ENCODE results near the gene BAHD1. TPM values are rescaled to one million over a fixed set of nuclear protein-coding genes. Genes with fewer than 3 reads are reported as not detected.

Gene BAHD1
- total and polyA plus RNA-seq, 7 donors: 9.9 to 15.6 (median 13.3) TPM

DNA sequence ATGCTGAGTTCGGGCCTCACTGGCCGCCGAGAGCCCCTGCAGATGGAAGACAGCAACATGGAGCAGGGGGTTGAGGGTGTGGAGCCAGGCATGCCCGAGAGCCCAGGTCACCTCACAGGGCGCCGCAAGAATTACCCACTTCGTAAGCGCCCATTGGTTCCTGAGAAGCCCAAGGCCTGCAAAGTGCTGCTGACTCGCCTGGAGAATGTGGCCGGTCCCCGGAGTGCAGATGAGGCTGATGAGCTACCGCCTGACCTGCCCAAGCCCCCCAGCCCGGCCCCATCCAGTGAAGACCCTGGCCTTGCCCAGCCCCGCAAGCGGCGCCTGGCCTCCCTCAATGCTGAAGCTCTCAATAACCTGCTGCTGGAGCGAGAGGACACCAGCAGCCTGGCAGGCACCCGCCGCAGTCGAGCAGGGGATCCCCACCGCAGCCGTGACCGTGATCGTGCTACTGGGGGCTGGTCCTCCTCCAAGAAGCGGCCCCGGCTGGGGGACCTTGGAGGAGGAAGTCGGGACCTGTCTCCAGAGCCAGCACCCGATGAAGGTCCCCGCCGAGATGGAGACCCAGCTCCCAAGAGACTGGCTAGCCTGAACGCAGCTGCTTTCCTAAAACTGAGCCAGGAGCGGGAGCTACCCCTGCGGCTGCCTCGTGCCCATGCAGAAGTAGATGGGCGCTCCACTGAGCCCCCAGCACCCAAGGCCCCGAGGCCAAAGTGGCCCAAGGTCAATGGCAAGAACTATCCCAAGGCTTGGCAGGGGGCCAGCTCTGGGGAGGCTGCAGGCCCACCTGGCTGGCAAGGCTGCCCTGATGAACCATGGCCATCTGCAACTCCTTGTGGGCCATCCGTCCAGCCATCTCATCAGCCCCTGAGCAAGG, 18.0 kb downstream of the BAHD1 start:
- Histone ChIP-seq H3K27ac (no peak overlapping the region), H3K4me1 (peaks cover 23% of the 10 kb centered on the region), H3K36me3 (ENCODE audit: insufficient read depth in 1 of 2, low read depth in 1 of 2) (peaks cover 0 to 47% of the 10 kb centered on the region in 2 donors), H3K9me3 (no peaks in the 10 kb centered on the region), H3K4me3 (no peak overlapping the region), H3K27me3 (ENCODE audit: insufficient read depth in 3 of 3, low read length in 2 of 3) (no peaks in the 10 kb centered on the region)
- 93 to 95% (median 94%) methylated on average over 34 to 37 of the region's 37 CpGs for WGBS, 3 donors
- intact Hi-C loops (cut with DNase I): no loop called here
- DNase-seq (peak in 1 of 2 donors; percentile 54), ATAC-seq (no peak)
- TF ChIP-seq, protein P1, sequence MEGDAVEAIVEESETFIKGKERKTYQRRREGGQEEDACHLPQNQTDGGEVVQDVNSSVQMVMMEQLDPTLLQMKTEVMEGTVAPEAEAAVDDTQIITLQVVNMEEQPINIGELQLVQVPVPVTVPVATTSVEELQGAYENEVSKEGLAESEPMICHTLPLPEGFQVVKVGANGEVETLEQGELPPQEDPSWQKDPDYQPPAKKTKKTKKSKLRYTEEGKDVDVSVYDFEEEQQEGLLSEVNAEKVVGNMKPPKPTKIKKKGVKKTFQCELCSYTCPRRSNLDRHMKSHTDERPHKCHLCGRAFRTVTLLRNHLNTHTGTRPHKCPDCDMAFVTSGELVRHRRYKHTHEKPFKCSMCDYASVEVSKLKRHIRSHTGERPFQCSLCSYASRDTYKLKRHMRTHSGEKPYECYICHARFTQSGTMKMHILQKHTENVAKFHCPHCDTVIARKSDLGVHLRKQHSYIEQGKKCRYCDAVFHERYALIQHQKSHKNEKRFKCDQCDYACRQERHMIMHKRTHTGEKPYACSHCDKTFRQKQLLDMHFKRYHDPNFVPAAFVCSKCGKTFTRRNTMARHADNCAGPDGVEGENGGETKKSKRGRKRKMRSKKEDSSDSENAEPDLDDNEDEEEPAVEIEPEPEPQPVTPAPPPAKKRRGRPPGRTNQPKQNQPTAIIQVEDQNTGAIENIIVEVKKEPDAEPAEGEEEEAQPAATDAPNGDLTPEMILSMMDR (IDR thresholded peaks at IDR 0.05): no peak

DNA sequence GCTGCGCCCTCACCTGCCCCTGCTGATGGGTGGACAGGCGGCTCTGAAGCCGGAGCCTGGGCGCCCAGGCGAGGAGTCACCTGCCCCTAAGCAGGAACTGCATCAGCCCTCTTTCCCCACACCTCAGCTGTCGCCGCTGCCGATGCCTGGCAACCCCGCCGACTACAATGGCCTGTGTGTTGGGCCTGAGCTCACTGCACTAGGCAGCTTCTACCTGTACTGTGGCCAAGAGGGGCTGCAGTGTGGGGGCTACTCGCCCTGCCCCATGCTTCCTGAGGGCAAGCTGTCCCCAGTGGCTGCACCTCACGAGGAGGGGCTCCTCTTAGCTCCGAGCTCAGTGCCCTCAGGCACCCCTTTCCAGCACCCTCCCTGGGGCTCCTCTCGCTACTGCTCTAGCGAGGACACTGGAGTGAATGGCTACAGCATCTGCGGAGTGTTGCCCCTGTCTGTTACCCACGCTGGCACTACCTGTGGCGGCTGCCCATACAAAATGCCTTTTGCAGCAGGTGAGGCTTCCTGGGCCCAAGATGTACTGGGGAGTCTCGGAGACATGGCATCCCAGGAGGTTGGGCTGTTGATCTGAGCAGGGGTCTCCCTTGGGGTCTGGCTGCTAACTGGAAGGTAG, 18.8 kb downstream of the BAHD1 start:
- H3K36me3 ChIP-seq (ENCODE audit: insufficient read depth in 1 of 2, low read depth in 1 of 2): peaks cover 0 to 55% of the 10 kb centered on the region in 2 donors
- intact Hi-C loops (cut with DNase I): no loop called here
- H3K4me1 ChIP-seq: peaks cover 21% of the 10 kb centered on the region
- ATAC-seq: no peak
- H3K9me3 ChIP-seq: no peaks in the 10 kb centered on the region
- H3K27me3 ChIP-seq (ENCODE audit: insufficient read depth in 3 of 3, low read length in 2 of 3): no peaks in the 10 kb centered on the region
- peak in 1 of 2 donors; percentile 44 for DNase-seq
- no peak overlapping the region for H3K4me3 ChIP-seq
- no peak overlapping the region for H3K27ac ChIP-seq
- TF ChIP-seq, protein P1 (IDR thresholded peaks at IDR 0.05): no peak
- 96 to 98% (median 97%) methylated on average over 19 of the region's 19 CpGs for WGBS, 3 donors

DNA sequence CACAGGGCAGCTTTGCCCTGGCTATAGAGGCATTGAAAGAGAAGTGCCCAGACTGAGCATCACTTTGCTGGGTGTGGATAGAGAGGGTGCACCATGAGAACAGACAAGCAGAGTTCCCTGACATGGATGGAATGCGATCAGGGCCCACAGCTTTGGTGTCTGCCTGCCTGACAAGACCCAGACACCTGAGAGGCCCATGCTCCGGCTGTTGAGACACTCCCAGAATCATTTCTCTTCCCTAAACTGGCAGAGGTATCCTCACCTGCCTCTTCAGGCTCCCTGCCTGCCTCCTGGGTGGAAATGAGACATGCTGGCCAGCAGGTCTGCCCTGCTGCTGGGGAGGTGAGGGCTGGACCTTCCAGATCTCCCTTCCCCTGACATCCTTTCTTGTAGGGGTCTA, 19.7 kb downstream of the BAHD1 start:
- TF ChIP-seq, protein P1 (IDR thresholded peaks at IDR 0.05): no peak
- DNase-seq: peak in 1 of 2 donors; percentile 18
- 86 to 96% (median 88%) methylated on average over 2 of the region's 2 CpGs for WGBS, 3 donors
- ATAC-seq: no peak
- H3K27ac ChIP-seq: no peak overlapping the region
- intact Hi-C loops (cut with DNase I): no loop called here
- no peaks in the 10 kb centered on the region for H3K9me3 ChIP-seq
- H3K4me1 ChIP-seq: peaks cover 12% of the 10 kb centered on the region
- peaks cover 0 to 64% of the 10 kb centered on the region in 2 donors for H3K36me3 ChIP-seq (ENCODE audit: insufficient read depth in 1 of 2, low read depth in 1 of 2)
- H3K27me3 ChIP-seq (ENCODE audit: insufficient read depth in 3 of 3, low read length in 2 of 3): no peaks in the 10 kb centered on the region
- no peak overlapping the region for H3K4me3 ChIP-seq

DNA sequence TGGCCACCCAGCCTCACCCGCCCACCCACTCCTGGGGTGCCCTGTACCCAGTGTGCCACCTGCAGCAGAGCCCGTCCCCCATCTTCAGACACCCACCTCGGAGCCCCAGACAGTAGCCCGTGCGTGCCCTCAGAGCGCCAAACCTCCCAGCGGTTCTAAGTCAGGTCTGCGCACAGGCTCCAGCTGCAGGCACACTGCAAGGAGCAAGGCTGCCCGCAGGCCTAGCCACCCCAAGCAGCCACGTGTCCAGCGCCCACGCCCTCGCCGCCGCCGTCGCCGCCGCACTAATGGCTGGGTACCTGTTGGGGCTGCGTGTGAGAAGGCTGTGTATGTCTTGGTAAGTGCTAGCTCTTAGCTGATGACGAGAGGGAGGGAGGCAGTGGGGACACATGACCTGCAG, 21.2 kb downstream of the BAHD1 start:
- H3K36me3 ChIP-seq (ENCODE audit: insufficient read depth in 1 of 2, low read depth in 1 of 2): peaks cover 2 to 80% of the 10 kb centered on the region in 2 donors
- intact Hi-C loops (cut with DNase I): no loop called here

More for the DNA sequence above, 21.2 kb downstream of the BAHD1 start:
- WGBS, 3 donors: 94 to 96% (median 96%) methylated on average over 21 of the region's 21 CpGs
- peak in 1 of 2 donors; percentile 41 for DNase-seq
- no peaks in the 10 kb centered on the region for H3K4me1 ChIP-seq
- no peaks in the 10 kb centered on the region for H3K9me3 ChIP-seq
- no peak for ATAC-seq
- TF ChIP-seq, protein P1 (IDR thresholded peaks at IDR 0.05): no peak
- no peaks in the 10 kb centered on the region for H3K27me3 ChIP-seq (ENCODE audit: insufficient read depth in 3 of 3, low read length in 2 of 3)
- H3K27ac ChIP-seq: no peak overlapping the region
- H3K4me3 ChIP-seq: no peak overlapping the region
